Measurements from ENCODE around the gene DDX10.
"Not testable (repeated sequence)": the region's sequence is repeated elsewhere in the genome, so short reads cannot be mapped to it uniquely, and the experiment has no call there.

GRCh38 chr11:108641752-108642151, 23.1 kb upstream of the DDX10 start:
- not testable (repeated sequence) for TF ChIP-seq CTCF, POLR2A (IDR thresholded peaks at IDR 0.05)

All from ovary (tissue), 3 donors.